ENCODE measurements around the gene ABCA7. TPM values are rescaled to one million over a fixed set of nuclear protein-coding genes. Genes with fewer than 3 reads are reported as not detected.

The ABCA7 gene
- total RNA-seq, 1 experiment from 2014 or later: 91.4 TPM

GRCh38 chr19:1068009-1069001 is 28.4 kb downstream of the ABCA7 start:
- no peak overlapping the region for H2AFZ ChIP-seq (ENCODE audit: low read depth, low read length, poor library complexity, severe bottlenecking)
- H3K9me3 ChIP-seq (ENCODE audit: control insufficient read depth in 1 of 2, insufficient read depth in 1 of 2, low read depth in 1 of 2, low read length in 2 of 2): no peaks in the 10 kb centered on the region
- H3K9me2 ChIP-seq (ENCODE audit: insufficient read depth): no peaks in the 10 kb centered on the region
- RAD21 ChIA-PET (ENCODE audit: low non-redundant PET in 1 of 2, low total read pairs in 2 of 2, uncharacterized antibody in 2 of 2, unreplicated experiment in 2 of 2): no interaction called here
- H3K4me3 ChIP-seq (replicated peaks in 1 of 2; ENCODE audit: low read depth in 1 of 2, low read length in 2 of 2): peak overlapping the region; percentile 64 to 78
- intact Hi-C loops (cut with micrococcal nuclease): no loop called here
- peak overlapping the region; percentile 94 for H3K4me2 ChIP-seq (ENCODE audit: low read length)
- H4K20me1 ChIP-seq (ENCODE audit: insufficient read depth): no peaks in the 10 kb centered on the region
- H3K27me3 ChIP-seq (ENCODE audit: insufficient read depth, low read length): no peaks in the 10 kb centered on the region
- no peak for DNase-seq (ENCODE audit: low read depth, low spot score)
- ATAC-seq: no peak
- H3K27ac ChIP-seq (ENCODE audit: low read depth, low read length): peak overlapping the region; percentile 100; the same call in 1 of the 2 replicates
- POLR2A ChIA-PET: interaction anchor here (2.0 to 2.3 kb wide), 2 partner anchors 14 to 47 kb away, joined by 6 to 7 read pairs; partner anchors contain the start of gene RNU6-2
- peak overlapping the region; percentile 92 for H3K9ac ChIP-seq (ENCODE audit: low read length)
- peaks cover 32 to 61% of the 10 kb centered on the region in 2 experiments for H3K4me1 ChIP-seq (ENCODE audit: control insufficient read depth in 1 of 2, insufficient read depth in 2 of 2, low read length in 2 of 2)
- BruUV-seq (replicated peaks): no TSS peak
- H3K79me2 ChIP-seq (ENCODE audit: insufficient read depth, low read length): peaks cover 26% of the 10 kb centered on the region; the same call in 1 of the 2 replicates
- CTCF ChIA-PET: no interaction called here
- H3K36me3 ChIP-seq (ENCODE audit: control insufficient read depth in 1 of 2, insufficient read depth in 2 of 2, low read length in 2 of 2): 0 out of 4 replicates have a peak, but pooled peaks cover 0 to 3% of the 10 kb centered on the region in 2 experiments
- no peak for TF ChIP-seq SP1 (IDR thresholded peaks at IDR 0.05; ENCODE audit: low read depth)
- TF ChIP-seq POLR2AphosphoS5 (IDR thresholded peaks at IDR 0.05; ENCODE audit: low read depth, low read length): no peak
- no peak for TF ChIP-seq ELF1 (IDR thresholded peaks at IDR 0.05; ENCODE audit: borderline replicate concordance, low read depth)
- TF ChIP-seq EGR1 (IDR thresholded peaks at IDR 0.05; ENCODE audit: low read depth): no peak
- no peak for TF ChIP-seq CBX3 (IDR thresholded peaks at IDR 0.05; ENCODE audit: low read depth)
- TF ChIP-seq SIN3A (IDR thresholded peaks at IDR 0.05; ENCODE audit: low read depth): no peak
- TF ChIP-seq RAD21 (IDR thresholded peaks at IDR 0.05; ENCODE audit: low read depth): no peak
- no peak for TF ChIP-seq MAX (IDR thresholded peaks at IDR 0.05)
- no peak for TF ChIP-seq ZNF274 (IDR thresholded peaks at IDR 0.05; ENCODE audit: low read depth, low read length)
- TF ChIP-seq TCF7L2 (IDR thresholded peaks at IDR 0.05; ENCODE audit: borderline replicate concordance, extremely low read depth, insufficient read depth, insufficient read length): no peak
- TF ChIP-seq EZH2phosphoT487 (IDR thresholded peaks at IDR 0.05; ENCODE audit: borderline replicate concordance): no peak
- no peak for TF ChIP-seq SRF (IDR thresholded peaks at IDR 0.05; ENCODE audit: low read depth)
- no peak for TF ChIP-seq POLR2A (IDR thresholded peaks at IDR 0.05; ENCODE audit: borderline replicate concordance, extremely low read depth, insufficient read depth, insufficient read length)
- TF ChIP-seq REST (IDR thresholded peaks at IDR 0.05; ENCODE audit: low read depth): no peak
- no peak for TF ChIP-seq CTCF (IDR thresholded peaks at IDR 0.05 in 2 of 3, conservative IDR thresholded peaks at IDR 0.05 in 1 of 3; ENCODE audit: borderline replicate concordance in 1 of 3, insufficient read depth in 1 of 3, low read depth in 2 of 3, low read length in 2 of 3)
- TF ChIP-seq ZBTB33 (IDR thresholded peaks at IDR 0.05; ENCODE audit: extremely low read depth, insufficient replicate concordance, low read length): no peak
- no peak for TF ChIP-seq JUND (IDR thresholded peaks at IDR 0.05)
- no peak for TF ChIP-seq ATF3 (IDR thresholded peaks at IDR 0.05)

All from HCT116 (cell line).